GM06990 (cell line): ENCODE measurements around the gene TBC1D22A.
A peak's percentile ranks its signal among the peaks of the same experiment; 100 is the strongest.

ENCODE experiments used
- DNase-seq: peaks from one replicate; pipeline ENCODE4 v3.0.0-alpha.2; 2011; ENCODE audit not compliant: insufficient read length; ENCODE audit errors: extremely low read depth
- H3K27me3 ChIP-seq: replicated peaks from 2 replicates; pipeline ENCODE4 v1.6.0; 2011; ENCODE audit warnings: low read length; ENCODE audit not compliant: control insufficient read depth, insufficient read depth
- H3K36me3 ChIP-seq: 2 replicates; pipeline ENCODE4 v1.5.1; 2011; ENCODE audit warnings: low read length; ENCODE audit not compliant: control insufficient read depth, insufficient read depth
- H3K4me3 ChIP-seq: replicated peaks from 2 replicates; pipeline ENCODE4 v1.5.1; 2011; ENCODE audit warnings: low read depth, mild to moderate bottlenecking, control low read depth, low read length
- CTCF ChIP-seq: IDR thresholded peaks from 2 replicates; pipeline ENCODE4 v1.5.1; 2011; ENCODE audit warnings: low read length, control low read depth, mild to moderate bottlenecking, inconsistent platforms; ENCODE audit not compliant: insufficient read depth, poor library complexity, severe bottlenecking

TBC1D22A gene

DNA sequence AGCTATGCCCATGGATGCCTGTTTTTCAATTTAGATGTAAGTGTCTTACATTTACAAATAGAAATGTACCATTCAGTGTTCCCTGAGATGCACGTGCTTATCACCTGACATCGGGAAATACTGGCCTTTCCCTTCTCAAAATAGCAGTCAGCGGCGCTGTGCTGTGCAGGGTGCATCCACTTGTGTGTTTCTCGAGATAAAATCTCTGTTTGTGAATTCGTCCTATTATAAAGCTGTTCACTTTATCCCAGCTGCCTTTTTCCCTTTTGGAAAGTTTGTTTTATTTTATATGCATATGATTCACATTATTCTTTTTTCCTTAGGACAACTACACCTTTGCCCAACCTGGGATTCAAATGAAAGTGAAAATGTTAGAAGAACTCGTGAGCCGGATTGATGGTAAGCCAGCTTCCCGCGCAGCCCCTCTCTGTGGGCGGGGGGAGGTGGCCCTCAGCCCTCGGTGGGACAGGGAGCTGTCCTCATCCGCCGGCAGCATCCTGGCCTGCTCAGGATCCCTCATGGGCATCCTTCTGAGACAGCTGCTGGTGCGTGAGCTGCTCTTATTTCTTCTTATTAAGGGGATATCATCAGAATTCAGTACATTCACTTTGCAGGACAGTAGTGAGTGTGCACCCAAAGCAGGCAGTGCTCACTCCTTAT lies 235.0 kb downstream of the TBC1D22A start:
- Histone ChIP-seq H3K27me3 (no peaks in the 10 kb centered on the region), H3K4me3 (no peak overlapping the region), H3K36me3 (peaks cover 10% of the 10 kb centered on the region)
- DNase-seq: no peak
- no peak for TF ChIP-seq CTCF

GRCh38 chr22:46998331-46998730 lies 235.9 kb downstream of the TBC1D22A start:
- Histone ChIP-seq H3K27me3 (no peaks in the 10 kb centered on the region), H3K4me3 (no peak overlapping the region), H3K36me3 (peaks cover 7% of the 10 kb centered on the region)
- DNase-seq: no peak
- no peak for TF ChIP-seq CTCF

DNA sequence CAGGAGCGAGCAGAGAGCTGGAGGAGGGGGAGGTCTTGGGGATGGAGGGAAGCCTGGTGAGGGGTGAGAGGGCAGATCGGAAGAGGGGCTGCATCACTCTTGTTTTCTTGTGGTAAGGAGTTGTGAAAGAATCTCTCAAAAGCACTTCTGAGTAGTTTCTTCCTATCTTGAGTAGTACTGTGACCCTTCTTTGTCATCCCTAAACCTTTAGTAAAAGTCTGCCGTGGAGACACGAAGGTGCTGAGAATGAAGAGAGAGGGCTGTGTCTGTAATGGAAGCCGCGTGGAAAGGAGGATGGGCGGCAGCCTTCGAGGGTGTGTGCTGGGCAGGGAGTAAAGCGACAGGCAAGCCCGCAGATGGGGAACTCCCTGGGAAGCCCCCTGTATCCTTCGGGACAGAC lies 237.8 kb downstream of the TBC1D22A start:
- H3K4me3 ChIP-seq: no peak overlapping the region
- no peak for DNase-seq
- peaks cover 11% of the 10 kb centered on the region for H3K36me3 ChIP-seq
- TF ChIP-seq CTCF: no peak
- no peaks in the 10 kb centered on the region for H3K27me3 ChIP-seq

GRCh38 chr22:47000888-47001287 lies 238.4 kb downstream of the TBC1D22A start:
- Histone ChIP-seq H3K36me3 (peaks cover 11% of the 10 kb centered on the region), H3K4me3 (peak overlapping the region; percentile 39), H3K27me3 (no peaks in the 10 kb centered on the region)
- no peak for DNase-seq
- TF ChIP-seq CTCF: no peak

DNA sequence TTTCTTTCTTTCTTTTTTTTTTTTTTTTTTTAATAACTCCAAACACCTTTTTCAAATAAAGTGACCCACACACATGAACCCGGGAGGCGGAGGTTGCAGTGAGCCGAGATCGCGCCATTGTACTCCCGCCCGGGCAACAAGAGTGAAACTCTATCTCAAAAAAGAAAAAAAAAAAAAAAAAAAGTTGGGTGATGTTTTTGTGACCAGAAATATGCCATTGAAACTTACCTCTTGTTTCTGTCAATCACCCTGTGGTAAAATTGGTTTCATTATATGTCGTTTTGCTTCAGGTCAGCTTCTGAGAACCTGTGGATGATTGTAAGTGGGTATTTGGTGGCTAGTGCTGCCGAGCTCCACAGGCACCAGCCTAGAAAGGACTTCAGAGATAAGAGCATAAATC lies 238.8 kb downstream of the TBC1D22A start:
- Histone ChIP-seq H3K27me3 (no peaks in the 10 kb centered on the region), H3K36me3 (peaks cover 10% of the 10 kb centered on the region), H3K4me3 (peak overlapping the region; percentile 39)
- TF ChIP-seq CTCF: no peak
- DNase-seq: peak; percentile 64

GRCh38 chr22:47002692-47003091 lies 240.2 kb downstream of the TBC1D22A start:
- no peak overlapping the region for H3K4me3 ChIP-seq
- DNase-seq: no peak
- H3K27me3 ChIP-seq: no peaks in the 10 kb centered on the region
- peaks cover 10% of the 10 kb centered on the region for H3K36me3 ChIP-seq
- TF ChIP-seq CTCF: no peak
